ENCODE data around the gene ATP2B2. TPM values are rescaled to one million over a fixed set of nuclear protein-coding genes. Genes with fewer than 3 reads are reported as not detected.

The ATP2B2 gene
- total RNA-seq, 1 experiment from 2014 or later = not detected

- Mint-ChIP-seq H3K27ac (ENCODE audit: unreplicated experiment) (no peak overlapping the region), H3K4me1 (ENCODE audit: low read depth, unreplicated experiment) (no peaks in the 10 kb centered on the region), H3K27me3 (ENCODE audit: unreplicated experiment) (peaks cover 77% of the 10 kb centered on the region), H3K36me3 (ENCODE audit: insufficient read depth, unreplicated experiment) (no peaks in the 10 kb centered on the region), H3K4me3 (ENCODE audit: low read depth, unreplicated experiment) (no peak overlapping the region), H3K9me3 (ENCODE audit: low read depth, unreplicated experiment) (no peaks in the 10 kb centered on the region)
- CTCF ChIA-PET = no interaction called here
- no peak for DNase-seq
- BruUV-seq (replicated peaks) = no TSS peak
- intact Hi-C loops (cut with micrococcal nuclease; ENCODE audit: unreplicated experiment) = no loop called here
- TF ChIP-seq CTCF (IDR thresholded peaks at IDR 0.05; ENCODE audit: unreplicated experiment) = no peak
These were observed 166.6 kb downstream of the ATP2B2 start for GRCh38 chr3:10338591-10339353.

GRCh38 chr3:10338164-10338470 lies 167.3 kb downstream of the ATP2B2 start:
- no peak for DNase-seq
- intact Hi-C loops (cut with micrococcal nuclease; ENCODE audit: unreplicated experiment) = no loop called here
- no peak for TF ChIP-seq CTCF (IDR thresholded peaks at IDR 0.05; ENCODE audit: unreplicated experiment)
- H3K36me3 Mint-ChIP-seq (ENCODE audit: insufficient read depth, unreplicated experiment) = no peaks in the 10 kb centered on the region
- H3K4me3 Mint-ChIP-seq (ENCODE audit: low read depth, unreplicated experiment) = no peak overlapping the region
- no TSS peak for BruUV-seq (replicated peaks)
- H3K27ac Mint-ChIP-seq (ENCODE audit: unreplicated experiment) = no peak overlapping the region
- no peaks in the 10 kb centered on the region for H3K4me1 Mint-ChIP-seq (ENCODE audit: low read depth, unreplicated experiment)
- CTCF ChIA-PET = no interaction called here
- no peaks in the 10 kb centered on the region for H3K9me3 Mint-ChIP-seq (ENCODE audit: low read depth, unreplicated experiment)
- H3K27me3 Mint-ChIP-seq (ENCODE audit: unreplicated experiment) = peaks cover 77% of the 10 kb centered on the region

GRCh38 chr3:10337323-10338163 lies 167.8 kb downstream of the ATP2B2 start:
- Mint-ChIP-seq H3K36me3 (ENCODE audit: insufficient read depth, unreplicated experiment) (no peaks in the 10 kb centered on the region), H3K4me3 (ENCODE audit: low read depth, unreplicated experiment) (no peak overlapping the region), H3K27me3 (ENCODE audit: unreplicated experiment) (peaks cover 81% of the 10 kb centered on the region), H3K27ac (ENCODE audit: unreplicated experiment) (no peak overlapping the region), H3K4me1 (ENCODE audit: low read depth, unreplicated experiment) (no peaks in the 10 kb centered on the region), H3K9me3 (ENCODE audit: low read depth, unreplicated experiment) (no peaks in the 10 kb centered on the region)
- DNase-seq = no peak
- intact Hi-C loops (cut with micrococcal nuclease; ENCODE audit: unreplicated experiment) = no loop called here
- no TSS peak for BruUV-seq (replicated peaks)
- CTCF ChIA-PET = no interaction called here
- no peak for TF ChIP-seq CTCF (IDR thresholded peaks at IDR 0.05; ENCODE audit: unreplicated experiment)

GRCh38 chr3:10336761-10337160 lies 168.6 kb downstream of the ATP2B2 start:
- TF ChIP-seq CTCF (IDR thresholded peaks at IDR 0.05; ENCODE audit: unreplicated experiment) = no peak
- CTCF ChIA-PET = no interaction called here
- intact Hi-C loops (cut with micrococcal nuclease; ENCODE audit: unreplicated experiment) = no loop called here
- Mint-ChIP-seq H3K9me3 (ENCODE audit: low read depth, unreplicated experiment) (no peaks in the 10 kb centered on the region), H3K4me3 (ENCODE audit: low read depth, unreplicated experiment) (no peak overlapping the region), H3K36me3 (ENCODE audit: insufficient read depth, unreplicated experiment) (no peaks in the 10 kb centered on the region), H3K4me1 (ENCODE audit: low read depth, unreplicated experiment) (no peaks in the 10 kb centered on the region), H3K27me3 (ENCODE audit: unreplicated experiment) (peaks cover 81% of the 10 kb centered on the region), H3K27ac (ENCODE audit: unreplicated experiment) (no peak overlapping the region)
- no TSS peak for BruUV-seq (replicated peaks)
- DNase-seq = no peak
